Right lobe of liver (tissue), 4 donors: ENCODE results near the gene SLITRK3.

ENCODE experiments used
- POLR2A ChIP-seq: fragments of 450-650 bp; IDR thresholded peaks from one replicate; pipeline ENCODE4 v1.6.1; 2017; ENCODE audit warnings: antibody characterized with exemption, mild to moderate bottlenecking
- TF ChIP-seq, protein P1 (sequence below), 4 donors: fragments of 200-600 bp in 3 of 4; fragments of 450-650 bp in 1 of 4; IDR thresholded peaks; one replicate each; pipeline versions ENCODE4 v1.5.1 to v1.8.0; 2016 to 2022; ENCODE audit warnings: antibody characterized with exemption in 4 of 4, mild to moderate bottlenecking in 2 of 4
- donor health status: DM: no; HTN: no; CAD: no.
- donor health status: DM: no; HTN: no; CAD: no.
- donor health status: DM: no; HTN: yes; CAD: no.

DNA sequence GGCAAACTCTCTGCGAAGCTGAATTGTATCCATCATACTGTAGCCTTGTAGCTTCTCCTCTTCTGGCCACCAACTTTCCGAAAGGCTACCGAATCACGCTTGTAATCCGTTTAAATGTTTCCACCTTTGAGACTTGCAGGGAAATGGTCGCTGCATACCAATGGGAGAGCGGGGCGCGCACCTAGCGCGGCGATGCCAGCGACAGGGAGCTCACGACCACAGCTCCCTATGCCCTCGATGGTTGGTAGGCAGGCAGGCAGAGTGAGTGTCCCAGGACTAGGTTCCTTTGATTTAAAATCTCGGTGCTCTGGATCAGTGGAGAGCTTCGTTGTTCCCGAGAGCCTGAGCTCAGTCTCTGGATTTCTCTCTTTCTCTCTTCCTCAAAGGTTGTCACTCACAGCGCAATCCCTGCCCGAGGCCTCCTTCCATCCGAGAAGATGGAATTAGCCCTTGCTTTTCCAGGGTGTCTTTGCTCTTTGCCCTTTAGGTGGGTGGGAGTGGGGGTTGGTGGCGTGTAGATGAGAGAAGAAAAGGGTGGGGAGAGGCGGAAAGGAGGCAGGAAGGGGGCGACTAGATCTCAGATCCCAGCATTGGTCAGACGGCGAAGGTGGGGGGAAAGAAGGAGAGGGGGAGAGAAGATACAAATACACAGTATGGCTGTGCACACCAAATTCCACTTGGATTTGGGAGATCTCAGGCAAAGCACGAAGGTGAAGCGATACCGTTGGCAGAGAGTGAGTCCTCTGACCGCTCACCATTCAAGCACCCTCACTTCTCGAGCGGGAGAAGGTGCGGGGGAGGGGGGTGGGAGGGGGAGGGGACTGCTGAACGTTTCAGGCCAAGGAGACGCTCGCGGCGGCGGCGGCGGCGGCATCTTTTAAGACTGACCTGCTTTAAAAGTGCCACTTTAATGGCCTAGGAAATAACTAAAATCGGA, at the start of gene SLITRK3:
- TF ChIP-seq, protein P1, sequence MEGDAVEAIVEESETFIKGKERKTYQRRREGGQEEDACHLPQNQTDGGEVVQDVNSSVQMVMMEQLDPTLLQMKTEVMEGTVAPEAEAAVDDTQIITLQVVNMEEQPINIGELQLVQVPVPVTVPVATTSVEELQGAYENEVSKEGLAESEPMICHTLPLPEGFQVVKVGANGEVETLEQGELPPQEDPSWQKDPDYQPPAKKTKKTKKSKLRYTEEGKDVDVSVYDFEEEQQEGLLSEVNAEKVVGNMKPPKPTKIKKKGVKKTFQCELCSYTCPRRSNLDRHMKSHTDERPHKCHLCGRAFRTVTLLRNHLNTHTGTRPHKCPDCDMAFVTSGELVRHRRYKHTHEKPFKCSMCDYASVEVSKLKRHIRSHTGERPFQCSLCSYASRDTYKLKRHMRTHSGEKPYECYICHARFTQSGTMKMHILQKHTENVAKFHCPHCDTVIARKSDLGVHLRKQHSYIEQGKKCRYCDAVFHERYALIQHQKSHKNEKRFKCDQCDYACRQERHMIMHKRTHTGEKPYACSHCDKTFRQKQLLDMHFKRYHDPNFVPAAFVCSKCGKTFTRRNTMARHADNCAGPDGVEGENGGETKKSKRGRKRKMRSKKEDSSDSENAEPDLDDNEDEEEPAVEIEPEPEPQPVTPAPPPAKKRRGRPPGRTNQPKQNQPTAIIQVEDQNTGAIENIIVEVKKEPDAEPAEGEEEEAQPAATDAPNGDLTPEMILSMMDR (IDR thresholded peaks at IDR 0.05) = no peak
- no peak for TF ChIP-seq POLR2A
